Right kidney (tissue), 1 donor: Measurements from ENCODE around the gene CACNA1I.
A peak's percentile ranks its signal among the peaks of the same experiment; 100 is the strongest.

Source experiments
- DNase-seq: peaks from one replicate; pipeline ENCODE4 v3.0.0-alpha.2; 2016

CACNA1I gene

GRCh38 chr22:39699631-39700360 lies 129.2 kb downstream of the CACNA1I start:
- DNase-seq = no peak

- DNase-seq = no peak
Observed at GRCh38 chr22:39700565-39700964, 130.0 kb downstream of the CACNA1I start.

GRCh38 chr22:39703091-39703490 lies 132.5 kb downstream of the CACNA1I start:
- no peak for DNase-seq

DNA sequence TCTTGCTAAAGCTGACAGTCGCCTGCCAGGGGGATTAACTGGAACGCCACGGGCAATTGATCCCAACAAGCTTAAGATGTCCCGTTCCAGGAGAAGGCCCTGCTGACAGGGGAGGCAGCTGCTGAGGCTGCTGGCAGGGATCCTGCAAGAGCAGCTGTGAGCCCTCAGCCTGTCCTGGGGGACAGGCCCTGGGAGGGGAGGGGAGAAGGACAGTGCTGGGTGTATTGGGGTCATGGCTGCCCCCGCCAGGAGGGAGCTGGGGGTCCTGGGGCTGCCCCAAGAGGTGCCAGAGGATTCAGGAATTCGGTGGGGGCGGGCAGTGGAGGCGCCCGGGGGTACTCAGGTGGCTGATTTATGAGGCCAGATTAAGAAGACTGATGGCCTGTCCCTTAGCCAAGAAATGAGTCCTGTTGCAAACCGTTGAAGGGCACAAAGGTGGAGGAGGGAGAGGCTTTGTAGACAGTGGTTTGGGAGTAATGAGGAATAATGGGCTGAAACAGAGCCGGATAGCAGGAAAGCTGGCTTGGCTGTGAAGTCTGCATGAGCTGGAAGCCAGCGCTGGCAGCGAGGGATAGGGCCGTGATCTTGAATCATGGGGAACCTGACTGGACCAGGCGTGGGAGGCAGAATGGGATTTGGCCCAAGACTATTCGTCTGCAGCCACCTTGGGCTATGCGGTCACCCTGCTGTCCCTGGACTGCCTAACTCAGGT lies 133.5 kb downstream of the CACNA1I start:
- DNase-seq = peak; percentile 71

- DNase-seq = no peak
Observed at GRCh38 chr22:39705386-39705785, 134.8 kb downstream of the CACNA1I start.

- no peak for DNase-seq
Observed at GRCh38 chr22:39706376-39707140, 136.0 kb downstream of the CACNA1I start.

GRCh38 chr22:39707351-39707750 lies 136.8 kb downstream of the CACNA1I start:
- no peak for DNase-seq

- DNase-seq = no peak
Observed at GRCh38 chr22:39707816-39708215, 137.3 kb downstream of the CACNA1I start.

GRCh38 chr22:39710380-39711150 lies 140.0 kb downstream of the CACNA1I start:
- no peak for DNase-seq

- no peak for DNase-seq
Observed at GRCh38 chr22:39712081-39712480, 141.5 kb downstream of the CACNA1I start.

DNA sequence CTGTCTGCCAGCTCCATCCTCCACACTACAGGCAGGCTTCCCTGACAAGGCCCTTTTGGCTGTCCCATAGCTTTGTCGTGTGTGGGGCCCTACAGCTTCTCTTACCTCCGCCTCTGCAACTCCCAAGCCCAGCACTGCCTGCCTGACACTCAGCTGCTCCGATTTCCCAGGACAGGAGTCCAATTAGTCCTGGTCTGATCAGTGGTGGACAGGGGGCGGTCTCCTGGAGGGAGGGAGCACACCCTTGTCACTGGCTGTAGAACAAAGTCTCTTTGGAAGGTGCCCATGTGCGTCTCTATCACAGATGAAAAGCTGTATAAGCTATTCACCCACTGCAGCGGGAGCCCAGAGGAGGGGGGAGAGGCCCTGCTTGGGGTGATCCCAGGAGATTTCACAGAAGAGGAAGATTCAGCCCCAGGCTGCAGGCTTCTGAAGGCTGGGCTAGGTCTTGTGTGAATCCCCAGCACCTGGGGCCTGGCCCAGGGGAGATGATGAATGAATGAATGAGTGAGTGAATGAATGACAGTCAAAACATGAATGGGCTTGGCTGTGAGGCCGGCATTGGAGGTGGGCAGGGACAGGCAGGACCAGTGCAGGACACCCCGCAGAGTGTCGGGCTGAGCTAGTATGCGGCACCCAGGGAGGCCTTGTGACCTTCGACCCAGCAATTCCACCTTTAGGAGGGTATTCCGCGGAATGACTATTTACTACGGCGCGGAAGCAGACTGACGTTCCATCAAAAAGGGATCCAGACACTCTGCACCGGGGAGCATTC lies 142.4 kb downstream of the CACNA1I start:
- DNase-seq = no peak

GRCh38 chr22:39713799-39714290 lies 143.3 kb downstream of the CACNA1I start:
- DNase-seq = no peak

GRCh38 chr22:39714321-39714720 lies 143.8 kb downstream of the CACNA1I start:
- no peak for DNase-seq

- DNase-seq = no peak
Observed at GRCh38 chr22:39715778-39716495, 145.4 kb downstream of the CACNA1I start.

DNA sequence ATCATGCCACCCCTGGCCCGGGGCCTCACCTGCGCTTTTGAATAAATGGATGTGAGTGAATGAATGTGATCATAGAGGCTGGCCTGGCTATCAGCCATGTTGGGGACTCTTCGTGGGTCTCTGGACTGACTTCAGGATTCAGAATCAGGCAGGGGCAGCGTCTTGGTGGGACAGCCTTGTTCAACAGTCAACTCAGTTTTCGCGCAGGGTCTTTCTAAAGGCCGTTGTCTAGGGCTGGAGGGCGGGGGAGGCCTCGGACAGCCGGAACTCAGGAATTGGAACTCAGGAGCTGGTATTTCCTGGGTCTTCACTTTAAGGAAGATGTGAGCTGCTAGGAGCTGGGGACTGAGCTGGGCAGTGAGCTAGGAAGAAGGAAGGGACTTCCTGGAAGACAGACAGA lies 146.0 kb downstream of the CACNA1I start:
- DNase-seq = no peak

GRCh38 chr22:39717099-39717498 lies 146.5 kb downstream of the CACNA1I start:
- DNase-seq = no peak

DNA sequence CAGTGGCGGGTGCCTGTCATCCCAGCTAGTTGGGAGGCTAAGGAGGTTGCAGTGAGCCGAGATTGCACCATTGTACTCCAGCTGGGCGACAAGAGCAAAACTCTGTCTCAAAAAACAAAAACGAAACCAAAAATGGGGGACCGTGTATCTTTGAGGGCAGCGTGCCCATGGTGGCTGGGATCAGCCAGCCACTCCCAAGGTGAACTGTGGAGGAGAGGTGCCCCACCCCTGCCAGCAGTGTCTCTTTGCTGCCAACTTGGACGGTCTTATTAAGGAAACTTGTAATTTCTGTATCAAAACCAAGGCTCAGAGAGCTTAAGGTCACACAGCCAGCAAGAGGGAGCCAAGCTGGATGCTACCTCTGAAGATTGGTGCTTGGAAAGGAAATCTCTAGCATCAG lies 147.7 kb downstream of the CACNA1I start:
- DNase-seq = no peak

GRCh38 chr22:39718921-39719475 lies 148.4 kb downstream of the CACNA1I start:
- no peak for DNase-seq

- no peak for DNase-seq
Observed at GRCh38 chr22:39719559-39720450, 149.3 kb downstream of the CACNA1I start.
